Kidney tubule cell (primary cell): ENCODE results near the gene NTNG2.

ENCODE experiments used
- DNase-seq: peaks from one replicate; pipeline ENCODE4 v3.0.0-alpha.2; 2018; ENCODE audit warnings: low spot score

The NTNG2 gene

GRCh38 chr9:132201780-132202703, 40.2 kb downstream of the NTNG2 start:
- no peak for DNase-seq

GRCh38 chr9:132204883-132205282, 43.0 kb downstream of the NTNG2 start:
- DNase-seq = no peak

GRCh38 chr9:132207215-132207614, 45.4 kb downstream of the NTNG2 start:
- no peak for DNase-seq

- no peak for DNase-seq
Measured at GRCh38 chr9:132207839-132208615, 46.2 kb downstream of the NTNG2 start.

GRCh38 chr9:132209228-132209627, 47.4 kb downstream of the NTNG2 start:
- no peak for DNase-seq

DNA sequence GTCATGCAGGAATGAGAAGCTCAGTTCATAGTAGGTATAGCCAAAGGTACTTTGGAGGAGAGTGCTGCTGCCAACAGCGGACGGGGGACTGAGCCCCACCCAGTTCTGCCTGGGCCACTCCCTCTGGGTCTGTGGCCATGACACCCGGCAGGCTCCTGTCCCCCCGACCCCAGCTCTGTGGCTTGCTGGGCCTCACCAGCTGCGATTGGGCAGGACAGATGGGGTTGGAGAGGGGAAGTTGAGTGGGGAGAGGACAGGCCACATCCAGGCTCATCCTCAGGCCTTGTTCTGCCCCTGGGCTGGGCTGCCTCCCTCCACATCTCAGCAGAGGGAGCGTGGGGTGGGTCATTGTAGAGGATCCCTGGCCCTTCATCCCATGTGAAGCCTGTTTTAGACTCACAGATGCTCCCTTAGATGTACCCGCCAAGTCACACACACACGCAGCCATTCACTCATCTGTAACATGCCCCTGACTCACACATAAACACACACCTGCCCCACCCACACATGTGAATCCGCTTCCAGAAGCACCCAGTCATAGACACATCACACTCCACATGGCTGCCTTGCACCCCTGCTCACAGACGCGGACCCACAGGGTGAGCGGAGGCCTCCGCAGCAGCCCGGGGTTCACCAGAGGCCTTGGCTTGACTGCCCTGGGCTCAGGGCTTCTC, 48.8 kb downstream of the NTNG2 start:
- peak; percentile 79 for DNase-seq

- no peak for DNase-seq
Measured at GRCh38 chr9:132211570-132211969, 49.7 kb downstream of the NTNG2 start.

DNA sequence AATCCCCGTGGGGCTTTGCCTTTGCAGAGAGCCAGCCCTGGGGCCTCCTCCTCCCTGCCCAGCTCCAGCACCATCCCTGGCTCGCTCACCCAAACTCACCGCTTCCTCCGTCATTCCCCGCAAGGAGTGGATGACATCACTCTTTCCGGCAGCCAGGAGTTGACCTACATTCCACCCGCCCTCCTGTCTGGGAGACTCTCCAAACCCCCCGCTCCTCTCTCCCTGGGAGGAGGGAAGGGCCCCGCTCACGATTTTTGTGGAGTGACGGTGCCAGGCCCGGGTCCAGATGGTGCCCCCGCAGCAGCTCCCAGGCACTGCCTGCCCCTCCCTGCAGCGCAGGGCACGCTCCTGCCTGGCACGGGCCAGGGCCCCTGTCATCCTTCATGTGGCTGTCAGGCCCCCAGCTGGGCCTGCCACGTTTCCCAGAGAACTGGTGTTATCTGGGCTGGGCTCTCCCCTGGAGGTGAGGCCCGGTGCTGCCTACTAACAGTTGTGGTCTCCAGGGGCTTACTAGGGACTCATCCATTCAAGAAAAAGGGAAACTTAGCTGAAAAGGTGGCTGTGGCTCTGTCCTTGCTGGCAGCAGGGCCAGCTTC, 52.3 kb downstream of the NTNG2 start:
- DNase-seq = peak; percentile 88

GRCh38 chr9:132216861-132217619, 55.2 kb downstream of the NTNG2 start:
- DNase-seq = no peak

DNA sequence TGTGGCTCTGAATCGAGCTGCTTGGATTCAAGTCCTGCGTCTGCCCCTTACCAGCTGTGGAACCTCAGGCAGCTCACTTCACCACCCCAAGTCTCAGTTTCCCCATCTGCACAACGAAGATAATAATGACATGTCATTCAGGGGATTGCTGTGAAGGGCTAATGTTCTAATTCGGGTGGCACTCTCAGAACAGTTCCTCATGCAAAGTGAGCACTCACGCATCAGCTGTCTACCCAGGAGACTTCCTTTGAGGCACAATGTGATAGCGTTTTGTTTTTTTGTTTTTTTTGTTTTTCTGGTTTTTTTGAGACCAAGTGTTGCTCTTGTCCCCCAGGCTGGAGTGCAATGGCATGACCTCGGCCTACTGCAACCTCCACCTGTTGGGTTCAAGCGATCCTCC, 56.4 kb downstream of the NTNG2 start:
- no peak for DNase-seq

DNA sequence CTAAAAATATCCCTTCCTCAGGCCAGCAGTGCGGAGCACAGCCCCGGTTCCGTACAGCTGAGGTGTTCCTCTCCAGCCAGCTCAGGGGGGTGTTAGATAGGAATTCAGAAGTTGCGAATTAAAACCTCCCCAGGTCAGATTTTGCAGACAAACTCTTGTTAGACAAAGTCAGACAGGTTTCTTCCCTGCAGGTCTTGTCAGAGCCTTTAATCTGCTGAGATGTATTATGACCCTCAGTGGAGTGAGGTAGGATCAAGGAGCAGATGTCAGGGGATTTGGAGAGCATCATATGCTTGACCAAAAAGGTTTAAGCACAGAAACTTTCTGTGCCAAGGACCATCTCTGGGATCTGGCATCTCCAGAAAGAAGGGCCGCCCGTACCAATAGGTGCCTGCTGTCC, 60.1 kb downstream of the NTNG2 start:
- DNase-seq = no peak

GRCh38 chr9:132224645-132225044, 62.8 kb downstream of the NTNG2 start:
- DNase-seq = no peak

- DNase-seq = no peak
Measured at GRCh38 chr9:132226571-132227430, 64.9 kb downstream of the NTNG2 start.

DNA sequence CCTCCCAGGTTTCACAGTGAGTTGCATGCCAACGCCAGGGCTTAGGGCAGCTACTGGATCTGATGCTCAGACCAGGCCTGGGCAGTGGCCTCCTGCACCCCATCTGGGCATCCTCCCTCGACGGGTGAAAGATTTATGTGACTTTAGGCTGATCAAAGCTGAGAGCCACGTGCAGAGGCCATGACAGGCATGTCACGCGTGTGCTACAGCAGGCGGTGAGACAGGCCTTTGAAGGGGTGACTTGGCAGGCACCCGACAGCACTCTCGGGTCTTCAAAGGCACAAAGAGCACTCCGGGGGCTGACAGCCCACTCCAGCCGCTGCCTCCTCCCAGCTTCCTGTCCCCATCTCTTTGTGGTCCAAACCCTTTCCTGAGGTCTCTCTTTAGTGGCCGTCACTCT, 66.2 kb downstream of the NTNG2 start:
- no peak for DNase-seq

- DNase-seq = no peak
Measured at GRCh38 chr9:132230605-132231004, 68.7 kb downstream of the NTNG2 start.

DNA sequence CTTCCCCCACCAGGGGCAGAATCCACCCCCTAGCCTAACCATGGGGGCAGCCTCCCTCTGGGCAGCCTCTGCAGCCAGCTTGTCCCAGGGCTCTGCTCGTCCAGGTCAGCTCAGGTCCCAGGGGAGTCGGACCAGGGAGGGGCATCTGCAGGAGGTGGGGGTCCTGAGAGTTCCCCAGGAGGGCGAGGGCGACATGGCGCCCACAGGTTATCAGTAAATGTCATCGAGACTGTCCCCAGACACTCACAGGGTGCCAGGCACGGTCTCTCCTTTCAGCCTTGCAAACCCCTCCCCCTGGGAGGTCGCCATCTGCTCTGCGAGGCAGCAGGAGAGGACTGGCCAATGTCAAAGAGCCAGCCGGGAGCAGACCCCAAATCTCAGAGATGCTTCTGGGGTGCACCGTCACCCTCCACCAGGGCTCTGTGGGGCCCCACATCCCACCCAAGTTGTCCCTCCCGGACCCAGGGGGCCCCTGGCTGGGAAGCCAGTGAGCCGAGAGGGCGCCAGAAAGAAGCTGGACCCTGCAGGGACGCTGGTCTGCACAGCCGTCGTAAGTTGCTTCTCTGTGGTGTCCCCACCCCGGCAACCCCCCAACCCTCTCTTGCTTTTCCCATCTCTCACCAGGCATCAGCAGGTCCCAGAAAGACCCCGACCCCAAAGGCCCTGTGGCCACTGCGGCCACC, 69.3 kb downstream of the NTNG2 start:
- no peak for DNase-seq

GRCh38 chr9:132232522-132232921, 70.7 kb downstream of the NTNG2 start:
- DNase-seq = no peak

DNA sequence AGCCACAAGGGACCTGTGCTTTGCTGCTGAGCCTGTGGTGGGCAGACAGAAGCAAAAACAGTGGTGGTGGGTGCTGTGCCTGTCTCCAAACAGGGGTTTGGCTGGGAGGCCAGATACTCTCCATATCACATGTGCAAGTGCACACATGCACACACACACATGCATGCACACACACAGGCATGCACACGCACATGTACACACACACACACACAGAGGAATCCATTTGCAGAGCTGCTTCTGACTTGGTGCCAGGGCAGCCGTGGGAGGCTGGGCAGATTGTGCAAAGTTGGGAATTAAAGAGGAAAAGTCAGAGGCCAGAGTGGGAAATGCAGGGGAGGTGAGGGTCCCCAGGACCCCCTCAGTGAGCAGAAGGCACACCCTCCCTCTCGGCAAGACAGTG, 71.3 kb downstream of the NTNG2 start:
- DNase-seq = no peak

- DNase-seq = no peak
Measured at GRCh38 chr9:132234535-132234934, 72.7 kb downstream of the NTNG2 start.

GRCh38 chr9:132235125-132235524, 73.3 kb downstream of the NTNG2 start:
- DNase-seq = no peak
